MG63 (cell line): Measurements from ENCODE around the gene NPBWR2. TPM values are rescaled to one million over a fixed set of nuclear protein-coding genes. Genes with fewer than 3 reads are reported as not detected.
"Not testable (repeated sequence)": the region's sequence is repeated elsewhere in the genome, so short reads cannot be mapped to it uniquely, and the experiment has no call there.

ENCODE experiments used
- DNase-seq: peaks from one replicate; pipeline ENCODE4 v3.0.0-alpha.2; 2020
- H3K27me3 ChIP-seq: fragments of 250-450 bp; sonication (Bioruptor Pico); 2 replicates; pipeline ENCODE4 v1.5.1; 2020; ENCODE audit warnings: mild to moderate bottlenecking, moderate library complexity
- H3K36me3 ChIP-seq: fragments of 250-450 bp; sonication (Bioruptor Pico); 2 replicates; pipeline ENCODE4 v1.5.1; 2020; ENCODE audit warnings: mild to moderate bottlenecking, moderate library complexity
- H3K4me3 ChIP-seq: fragments of 250-450 bp; sonication (Bioruptor Pico); 2 replicates; pipeline ENCODE4 v1.5.1; 2020; ENCODE audit warnings: mild to moderate bottlenecking, moderate library complexity
- H3K9me3 ChIP-seq: fragments of 250-450 bp; sonication (Bioruptor Pico); 2 replicates; pipeline ENCODE4 v1.5.1; 2020; ENCODE audit warnings: mild to moderate bottlenecking, moderate library complexity
- total RNA-seq: library from RNA; depleted of rRNA; stranded (reverse); fragments of >200 nt; shearing (Covaris generic); gene quantifications from 2 replicates; pipeline ENCODE4 v1.2.3, GENCODE V29; 2014; ENCODE audit warnings: low replicate concordance

Gene NPBWR2
- total RNA-seq, 1 experiment from 2014 or later = not detected

DNA sequence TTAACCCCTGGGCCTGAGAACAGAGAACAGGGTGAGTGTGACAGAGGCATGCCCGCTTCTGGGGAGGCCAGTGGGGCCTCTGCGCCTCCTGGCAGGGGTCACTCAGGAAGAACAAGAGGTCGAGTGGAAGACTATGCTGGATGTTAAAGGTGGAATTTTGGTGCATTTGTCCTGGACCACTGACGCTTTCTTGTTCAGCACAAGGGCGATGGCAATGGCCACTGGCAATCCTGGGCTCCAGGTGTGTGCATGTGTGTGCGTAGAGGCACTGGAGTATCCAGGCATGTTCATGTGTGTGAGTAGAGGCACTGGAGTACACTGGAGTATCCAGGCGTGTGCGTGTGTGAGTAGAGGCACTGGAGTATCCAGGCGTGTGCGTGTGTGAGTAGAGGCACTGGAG is 23.5 kb upstream of the NPBWR2 start:
- H3K9me3 ChIP-seq = peaks cover 4% of the 10 kb centered on the region; the same call in 1 of the 2 replicates
- no peak for DNase-seq
- peaks cover 5% of the 10 kb centered on the region; the same call in 1 of the 2 replicates for H3K27me3 ChIP-seq
- H3K4me3 ChIP-seq = no peak overlapping the region
- H3K36me3 ChIP-seq = no peaks in the 10 kb centered on the region

GRCh38 chr20:64130271-64130670 is 22.9 kb upstream of the NPBWR2 start:
- no peak for DNase-seq

GRCh38 chr20:64129146-64129782 is 21.9 kb upstream of the NPBWR2 start:
- Histone ChIP-seq H3K4me3 (no peak overlapping the region), H3K27me3 (peaks cover 12% of the 10 kb centered on the region), H3K9me3 (peaks cover 4% of the 10 kb centered on the region; the same call in 1 of the 2 replicates), H3K36me3 (no peaks in the 10 kb centered on the region)
- no peak for DNase-seq

More at GRCh38 chr20:64130271-64130670, 22.9 kb upstream of the NPBWR2 start:
- peaks cover 4% of the 10 kb centered on the region; the same call in 1 of the 2 replicates for H3K9me3 ChIP-seq
- H3K36me3 ChIP-seq = no peaks in the 10 kb centered on the region
- no peak overlapping the region for H3K4me3 ChIP-seq
- peaks cover 5% of the 10 kb centered on the region; the same call in 1 of the 2 replicates for H3K27me3 ChIP-seq

DNA sequence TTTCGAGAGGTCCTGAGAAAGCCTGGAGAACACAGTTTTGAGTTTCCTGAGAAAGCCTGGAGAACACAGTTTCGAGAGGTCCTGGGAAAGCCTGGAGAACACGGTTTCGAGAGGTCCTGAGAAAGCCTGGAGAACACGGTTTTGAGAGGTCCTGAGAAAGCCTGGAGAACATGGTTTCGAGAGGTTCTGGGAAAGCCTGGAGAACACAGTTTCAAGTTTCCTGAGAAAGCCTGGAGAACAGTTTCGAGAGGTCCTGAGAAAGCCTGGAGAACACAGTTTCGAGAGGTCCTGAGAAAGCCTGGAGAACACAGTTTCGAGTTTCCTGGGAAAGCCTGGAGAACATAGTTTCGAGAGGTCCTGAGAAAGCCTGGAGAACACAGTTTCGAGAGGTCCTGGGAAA is 16.2 kb upstream of the NPBWR2 start:
- DNase-seq, H3K9me3 ChIP-seq, H3K4me3 ChIP-seq, H3K36me3 ChIP-seq: not testable (repeated sequence)
- H3K27me3 ChIP-seq = peaks cover 22% of the 10 kb centered on the region

GRCh38 chr20:64122927-64123326 is 15.6 kb upstream of the NPBWR2 start:
- not testable (repeated sequence) for H3K4me3 ChIP-seq, DNase-seq, H3K36me3 ChIP-seq, H3K9me3 ChIP-seq
- peaks cover 22% of the 10 kb centered on the region for H3K27me3 ChIP-seq

DNA sequence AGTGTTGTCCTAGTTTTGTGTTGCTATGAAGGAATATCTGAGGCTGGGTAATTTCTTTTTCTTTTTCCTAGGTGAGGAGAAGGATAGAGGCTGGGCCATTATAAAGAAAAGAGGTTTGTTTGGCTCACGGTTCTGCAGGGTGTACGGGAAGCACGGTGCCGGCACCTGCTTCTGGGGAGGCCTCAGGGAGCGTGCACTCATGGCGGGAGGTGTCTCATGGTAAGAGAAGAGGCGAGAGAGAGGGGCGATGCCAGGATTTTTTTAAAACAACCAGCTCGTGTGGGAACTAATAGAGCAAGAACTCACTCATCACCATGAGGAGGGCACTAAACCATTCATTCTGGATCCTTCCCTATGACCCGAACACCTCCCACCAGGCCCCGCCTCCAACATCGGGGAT is 14.2 kb upstream of the NPBWR2 start:
- Histone ChIP-seq H3K4me3 (no peak overlapping the region), H3K9me3 (no peaks in the 10 kb centered on the region), H3K27me3 (peaks cover 22% of the 10 kb centered on the region), H3K36me3 (no peaks in the 10 kb centered on the region)
- DNase-seq = no peak

DNA sequence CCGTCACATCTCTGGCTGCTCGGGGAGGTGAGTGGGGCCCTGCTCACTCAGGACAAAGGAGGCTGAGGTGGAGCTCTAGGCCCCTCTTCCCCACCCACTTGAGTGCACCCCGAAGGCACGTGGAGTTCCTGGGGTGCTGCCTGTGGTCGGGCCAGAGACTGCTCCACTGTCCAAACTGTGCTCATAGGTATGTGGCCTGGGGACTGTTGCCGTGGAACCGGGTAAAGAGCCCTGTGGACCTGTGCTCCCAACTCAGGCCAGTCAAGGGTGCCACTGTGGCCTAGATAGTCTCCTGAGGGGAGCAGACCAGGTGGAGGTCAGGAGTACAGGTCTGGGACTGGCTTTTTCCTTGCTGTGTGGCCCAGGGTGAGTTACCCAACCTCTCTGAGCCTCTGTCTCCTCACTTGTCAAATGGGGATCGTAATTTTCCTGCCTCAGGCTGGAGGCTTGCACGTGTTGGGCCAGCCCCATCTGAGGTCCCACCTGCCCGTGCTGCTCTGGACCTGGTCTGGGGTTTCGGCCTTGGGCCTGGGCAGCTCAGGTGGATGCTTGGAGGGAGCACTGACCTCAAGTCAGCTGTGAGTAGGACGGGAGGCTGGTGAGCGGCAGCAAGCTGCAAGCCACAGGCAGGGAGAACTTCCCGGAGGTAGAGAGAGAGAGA is 12.4 kb upstream of the NPBWR2 start:
- DNase-seq = no peak
- Histone ChIP-seq H3K9me3 (no peaks in the 10 kb centered on the region), H3K27me3 (peaks cover 20% of the 10 kb centered on the region), H3K36me3 (no peaks in the 10 kb centered on the region), H3K4me3 (no peak overlapping the region)

DNA sequence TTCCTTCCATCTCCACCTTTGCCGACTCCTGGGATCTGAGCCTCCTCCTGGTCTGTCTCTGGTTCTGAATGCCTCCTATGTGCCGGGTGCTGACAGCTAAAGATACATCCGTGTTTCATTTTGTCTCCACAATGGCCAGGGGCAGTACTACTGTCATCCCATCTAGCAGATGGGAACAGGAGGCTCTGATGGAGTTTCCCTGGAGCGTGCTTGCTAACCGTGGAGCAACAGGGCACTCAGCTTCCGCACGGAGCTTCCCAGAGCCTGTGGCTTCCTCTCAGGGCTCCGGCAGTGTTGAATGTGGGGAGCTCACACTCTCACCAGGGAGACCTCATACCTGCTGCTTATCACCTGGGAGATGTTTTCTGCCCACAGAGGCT is 11.9 kb upstream of the NPBWR2 start:
- no peak overlapping the region for H3K4me3 ChIP-seq
- no peaks in the 10 kb centered on the region for H3K36me3 ChIP-seq
- DNase-seq = no peak
- no peaks in the 10 kb centered on the region for H3K9me3 ChIP-seq
- peaks cover 15% of the 10 kb centered on the region for H3K27me3 ChIP-seq

DNA sequence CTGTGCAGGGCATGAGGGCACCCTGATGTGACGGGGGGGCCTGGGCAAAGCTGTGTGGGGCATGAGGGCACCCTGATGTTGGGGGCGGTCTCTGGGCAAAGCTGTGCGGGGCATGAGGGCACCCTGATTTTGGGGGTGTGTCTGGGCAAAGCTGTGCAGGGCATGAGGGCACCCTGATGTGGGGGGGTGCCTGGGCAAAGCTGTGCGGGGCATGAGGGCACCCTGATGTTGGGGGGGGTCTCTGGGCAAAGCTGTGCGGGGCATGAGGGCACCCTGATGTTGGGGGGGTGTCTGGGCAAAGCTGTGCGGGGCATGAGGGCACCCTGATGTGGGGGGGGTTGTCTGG is 10.0 kb upstream of the NPBWR2 start:
- not testable (repeated sequence) for H3K27me3 ChIP-seq, H3K36me3 ChIP-seq, DNase-seq, H3K9me3 ChIP-seq, H3K4me3 ChIP-seq

DNA sequence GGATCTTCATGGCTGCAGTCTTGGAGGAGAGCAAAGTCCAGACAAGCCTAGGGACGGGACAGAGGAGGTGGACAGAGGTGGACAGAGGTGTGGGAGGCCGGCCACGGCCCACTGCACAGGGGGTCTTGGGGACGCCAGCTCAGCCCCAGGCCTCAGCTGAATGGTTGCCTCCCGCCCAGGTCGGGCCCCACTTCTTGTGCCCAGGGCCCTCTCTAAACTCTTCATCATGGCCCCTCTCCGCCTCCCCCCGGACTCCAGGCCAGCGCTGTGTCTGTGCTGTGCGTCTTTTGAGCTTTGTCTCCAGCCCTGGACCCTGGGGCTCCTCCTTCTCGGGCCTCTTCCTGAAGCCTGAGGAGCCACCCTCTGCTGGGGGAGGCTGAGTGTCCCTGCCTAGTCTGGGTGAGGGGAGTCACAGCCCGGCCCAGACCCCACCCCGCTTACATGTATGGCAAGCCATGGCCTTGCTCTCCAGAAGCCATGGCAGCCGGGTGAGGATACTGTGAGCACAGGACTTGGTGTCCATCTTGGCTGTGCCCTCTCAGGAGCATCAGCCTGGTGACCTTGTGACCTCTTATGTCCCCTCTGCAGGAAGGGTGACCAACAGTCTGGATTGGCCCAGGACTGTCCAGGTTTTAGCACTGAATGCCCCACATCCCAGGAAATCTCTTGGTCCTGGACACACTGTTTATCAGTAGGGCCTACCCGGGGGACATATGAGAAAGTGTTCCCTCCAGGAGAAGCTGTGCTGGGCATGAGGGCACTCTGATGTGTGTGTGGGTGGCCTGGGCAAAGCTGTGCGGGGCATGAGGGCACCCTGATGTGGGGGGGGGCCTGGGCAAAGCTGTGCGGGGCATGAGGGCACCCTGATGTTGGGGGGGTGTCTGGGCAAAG is 9.4 kb upstream of the NPBWR2 start:
- Histone ChIP-seq H3K36me3 (no peaks in the 10 kb centered on the region), H3K4me3 (no peak overlapping the region), H3K27me3 (peaks cover 6% of the 10 kb centered on the region; the same call in 1 of the 2 replicates), H3K9me3 (no peaks in the 10 kb centered on the region)
- DNase-seq = no peak

- Histone ChIP-seq H3K9me3 (no peaks in the 10 kb centered on the region), H3K36me3 (no peaks in the 10 kb centered on the region), H3K27me3 (peaks cover 5% of the 10 kb centered on the region; the same call in 1 of the 2 replicates), H3K4me3 (no peak overlapping the region)
- no peak for DNase-seq
These were observed 8.7 kb upstream of the NPBWR2 start for GRCh38 chr20:64116016-64116415.

DNA sequence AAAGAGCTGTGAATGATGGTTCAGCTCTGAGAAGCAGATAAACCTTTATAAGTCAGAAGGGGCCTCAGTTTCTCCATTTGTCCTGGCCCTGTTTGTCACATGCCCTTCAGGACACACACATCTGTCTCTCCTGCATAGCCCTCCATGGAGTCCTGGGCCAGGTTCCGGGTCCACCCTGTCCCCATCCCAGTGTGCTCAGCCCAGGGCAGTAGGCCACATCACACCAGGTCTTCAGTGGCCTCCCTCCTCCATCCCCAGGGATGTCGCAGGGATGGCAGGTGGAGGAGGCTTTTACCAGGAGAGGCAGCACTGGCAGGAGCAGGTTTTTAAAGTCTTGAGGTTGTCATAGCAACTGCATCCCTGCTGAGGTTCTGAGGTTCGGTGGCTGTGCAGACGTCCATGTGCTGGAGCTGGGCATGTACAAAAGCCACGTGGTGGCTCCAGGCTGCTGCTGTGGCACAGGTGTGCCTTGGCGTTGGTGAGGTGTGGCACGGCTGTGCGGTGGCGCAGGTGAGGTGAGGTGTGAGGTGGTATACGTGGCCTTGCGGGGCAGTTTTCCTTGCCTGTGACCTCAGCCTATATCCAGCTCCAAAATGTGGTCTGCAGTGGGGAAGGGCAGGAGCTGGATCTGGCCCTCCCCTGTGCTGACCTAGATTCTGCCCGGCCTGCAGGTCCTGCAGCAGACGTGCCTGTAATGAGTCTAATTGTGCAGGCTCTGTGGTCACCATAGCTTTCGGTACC is 8.0 kb upstream of the NPBWR2 start:
- no peak for DNase-seq
- H3K4me3 ChIP-seq = no peak overlapping the region
- H3K36me3 ChIP-seq = no peaks in the 10 kb centered on the region
- no peaks in the 10 kb centered on the region for H3K9me3 ChIP-seq
- no peaks in the 10 kb centered on the region for H3K27me3 ChIP-seq

DNA sequence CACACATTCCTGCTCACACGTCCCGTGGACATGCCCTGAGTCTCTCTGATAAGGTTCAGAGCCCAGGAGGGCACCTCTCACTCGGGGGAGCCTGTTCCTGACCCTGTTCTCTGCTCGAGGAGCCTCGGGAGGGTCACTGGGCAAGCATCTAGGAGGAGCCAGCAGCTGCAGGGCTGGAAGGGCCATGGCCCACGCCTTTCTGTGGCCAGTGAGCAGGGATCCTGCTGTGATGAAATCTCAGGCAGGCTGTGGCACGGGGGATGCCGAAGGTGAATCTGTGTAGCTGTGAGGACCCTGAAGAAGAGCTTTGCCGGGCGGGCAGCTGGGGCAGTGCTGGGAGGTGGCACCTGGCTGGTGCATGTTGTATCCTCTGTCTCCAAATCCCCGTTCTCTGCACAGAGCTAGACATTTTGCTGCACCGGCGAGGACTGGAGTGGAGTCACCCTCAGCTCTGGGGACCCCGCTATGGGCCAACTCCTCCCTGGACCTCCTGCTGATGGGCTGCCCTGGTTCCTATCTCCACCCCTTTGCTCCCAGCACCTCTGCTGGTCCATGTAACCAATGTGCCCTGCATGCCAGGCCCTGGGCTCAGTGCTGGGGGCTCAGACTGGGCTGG is 7.1 kb upstream of the NPBWR2 start:
- Histone ChIP-seq H3K9me3 (no peaks in the 10 kb centered on the region), H3K27me3 (no peaks in the 10 kb centered on the region), H3K36me3 (no peaks in the 10 kb centered on the region), H3K4me3 (no peak overlapping the region)
- DNase-seq = no peak

- H3K9me3 ChIP-seq = no peaks in the 10 kb centered on the region
- H3K4me3 ChIP-seq = no peak overlapping the region
- no peaks in the 10 kb centered on the region for H3K36me3 ChIP-seq
- DNase-seq = no peak
- H3K27me3 ChIP-seq = no peaks in the 10 kb centered on the region
These were observed 6.5 kb upstream of the NPBWR2 start for GRCh38 chr20:64113796-64114355.

DNA sequence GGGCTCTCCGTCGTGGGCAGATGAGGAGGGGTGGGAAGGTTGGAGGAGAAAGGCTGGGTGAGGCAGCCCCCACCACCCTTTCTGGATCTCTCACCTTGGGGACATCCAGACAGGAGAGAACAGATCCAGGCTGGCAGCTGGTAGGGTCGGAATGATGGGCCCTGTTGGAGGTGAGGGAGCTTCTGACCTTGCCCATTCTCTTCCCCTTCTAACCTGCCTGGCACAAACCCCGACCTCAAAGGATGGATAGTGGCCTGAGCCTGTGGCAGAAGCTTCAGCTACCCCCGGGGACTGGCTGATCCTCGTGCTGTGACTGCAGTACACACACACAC is 6.0 kb upstream of the NPBWR2 start:
- no peaks in the 10 kb centered on the region for H3K9me3 ChIP-seq
- no peak overlapping the region for H3K4me3 ChIP-seq
- no peak for DNase-seq
- H3K27me3 ChIP-seq = no peaks in the 10 kb centered on the region
- no peaks in the 10 kb centered on the region for H3K36me3 ChIP-seq

DNA sequence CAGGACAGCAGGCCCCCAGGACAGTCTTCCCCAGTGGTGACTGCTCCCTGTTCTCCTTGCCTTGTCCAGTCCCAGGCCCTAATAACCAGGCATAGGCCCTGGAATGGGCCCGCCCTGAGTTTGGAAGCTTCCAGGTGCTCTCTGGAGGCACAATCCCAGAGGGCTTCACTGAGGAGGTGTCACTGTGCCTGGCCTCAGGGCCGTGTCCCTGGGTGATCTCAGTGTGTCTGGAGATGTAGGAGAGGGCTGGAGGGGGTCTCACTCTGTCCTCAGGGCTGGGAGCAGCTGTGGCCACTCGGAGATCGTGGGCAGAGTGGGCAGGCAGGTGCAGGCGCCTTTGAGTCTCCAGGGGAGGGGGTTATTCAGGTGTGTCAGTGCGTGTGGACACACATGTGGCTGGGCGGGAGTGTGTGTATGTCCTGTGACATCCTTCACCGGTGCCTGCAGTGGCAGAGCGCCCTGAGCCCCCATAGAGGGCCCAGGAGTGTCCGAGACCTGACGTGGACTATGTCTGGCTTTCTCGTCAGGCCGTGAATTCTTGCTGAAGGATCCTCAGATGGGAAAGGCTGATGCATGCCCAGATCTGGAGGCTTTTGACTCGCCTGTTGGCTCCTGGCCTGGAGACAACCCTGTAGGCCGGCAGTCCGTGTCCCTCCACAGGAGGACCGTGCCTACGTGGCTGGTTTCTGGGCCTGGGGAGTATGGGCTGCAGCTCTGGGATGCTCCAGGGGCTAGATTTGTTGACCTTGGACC is 5.5 kb upstream of the NPBWR2 start:
- no peak for DNase-seq
- no peaks in the 10 kb centered on the region for H3K36me3 ChIP-seq
- H3K9me3 ChIP-seq = no peaks in the 10 kb centered on the region
- H3K27me3 ChIP-seq = no peaks in the 10 kb centered on the region
- H3K4me3 ChIP-seq = no peak overlapping the region
